MM.1S (cell line): Measurements from ENCODE around the gene GPI.

Source experiments
- CTCF ChIP-seq: fragments of 300-600 bp; sonication (generic); IDR thresholded peaks from 2 replicates; pipeline ENCODE4 v1.5.1; 2016; ENCODE audit warnings: antibody characterized with exemption, low read length, mixed read lengths
- EZH2 ChIP-seq: fragments of 300-600 bp; sonication (generic); optimal IDR thresholded peaks from 2 replicates; pipeline ENCODE3; 2017; ENCODE audit warnings: low read depth, mild to moderate bottlenecking, antibody characterized with exemption, low read length, mixed read lengths
- EZH2phosphoT487 ChIP-seq: fragments of 300-600 bp; sonication (generic); IDR thresholded peaks from 2 replicates; pipeline ENCODE4 v1.6.1; 2018; ENCODE audit warnings: antibody characterized with exemption, low read length

- TF ChIP-seq CTCF: no peak
- no peak for TF ChIP-seq EZH2
- no peak for TF ChIP-seq EZH2phosphoT487
Measured at GRCh38 chr19:34356875-34357274, 8.1 kb upstream of the GPI start.
